ENCODE data around the gene PRR12.
"Not testable (repeated sequence)": the region's sequence is repeated elsewhere in the genome, so short reads cannot be mapped to it uniquely, and the experiment has no call there.

The PRR12 gene

DNA sequence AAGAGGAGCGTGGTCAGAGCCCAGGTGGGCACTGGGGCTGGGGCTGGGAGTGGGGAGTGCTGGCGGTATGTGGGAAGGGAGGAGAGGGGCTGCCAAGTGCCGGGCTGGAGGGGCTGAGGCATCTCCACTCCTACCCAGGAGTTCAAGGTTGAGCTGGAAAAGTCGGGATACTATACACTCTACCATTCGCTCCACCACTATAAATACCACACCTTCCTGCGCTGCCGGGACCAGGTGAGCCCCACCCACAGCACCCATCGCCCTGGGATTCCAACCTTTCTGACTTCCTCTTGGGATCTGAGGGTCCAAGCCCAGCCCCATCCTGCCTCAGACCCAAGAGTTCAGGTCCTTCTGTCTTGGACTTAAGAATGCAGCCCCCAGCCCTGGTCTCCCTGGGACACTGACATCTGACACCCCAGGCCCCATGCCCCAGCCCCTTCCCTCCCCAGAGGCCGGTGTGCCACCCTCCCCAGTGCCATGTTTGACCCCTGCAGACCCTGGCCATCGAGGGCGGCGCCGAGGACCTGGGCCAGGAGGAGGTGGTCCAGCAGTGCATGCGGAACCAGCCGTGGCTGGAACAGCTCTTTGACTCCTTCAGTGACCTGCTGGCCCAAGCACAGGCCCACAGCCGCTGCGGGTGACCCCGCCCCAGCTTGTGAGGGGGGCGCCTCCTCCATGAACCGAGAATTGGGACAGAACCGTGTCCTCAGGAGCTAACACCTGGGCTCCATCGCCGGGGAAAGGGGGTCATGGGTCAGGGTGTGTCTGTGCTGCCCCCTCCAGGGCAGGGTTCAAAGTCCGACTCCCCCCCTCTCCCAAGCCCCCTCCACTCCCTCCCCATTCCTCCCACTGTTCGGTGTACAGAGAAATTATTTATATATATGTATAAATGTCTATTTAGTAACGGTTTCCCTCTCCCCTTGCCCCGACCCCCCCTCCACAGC is 34.3 kb downstream of the PRR12 start:
- DNase-seq, result no peak

DNA sequence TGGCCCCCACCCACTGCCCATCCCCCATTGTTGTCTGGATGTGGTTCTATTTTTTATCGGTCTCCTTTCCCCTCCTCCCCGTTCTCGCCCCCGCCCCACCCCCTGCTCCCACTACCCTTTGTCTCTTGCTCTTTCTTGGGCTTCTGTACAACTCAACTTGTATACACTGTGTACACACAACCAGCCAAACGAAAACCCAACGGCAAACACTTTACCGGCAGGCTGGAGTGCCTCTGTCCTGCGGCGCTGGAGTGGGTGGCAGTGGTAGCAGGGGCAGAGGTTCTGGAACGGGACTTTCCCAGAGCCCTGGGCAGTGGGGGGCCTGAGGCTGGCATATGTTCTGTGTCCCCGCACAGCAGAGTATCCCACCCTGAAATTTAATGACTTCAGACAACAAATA is 35.2 kb downstream of the PRR12 start:
- DNase-seq, result no peak

DNA sequence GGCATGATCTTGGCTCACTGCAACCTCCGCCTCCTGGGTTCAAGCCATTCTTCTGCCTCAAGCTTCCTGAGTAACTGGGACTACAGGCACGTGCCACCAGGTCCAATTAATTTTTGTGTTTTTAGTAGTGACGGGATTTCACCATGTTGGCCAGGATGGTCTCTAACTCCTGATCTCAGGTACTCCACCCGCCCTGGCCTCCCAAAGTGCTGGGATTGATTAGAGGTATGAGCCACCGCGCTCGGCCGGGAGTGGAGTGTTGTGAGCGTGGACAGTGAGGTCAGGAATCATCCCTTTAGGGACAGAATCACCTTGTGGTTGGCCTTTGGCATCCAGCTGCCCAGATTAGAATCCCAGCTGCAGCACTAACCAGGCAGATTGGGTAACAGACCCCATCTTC is 38.7 kb downstream of the PRR12 start:
- DNase-seq, result no peak

DNA sequence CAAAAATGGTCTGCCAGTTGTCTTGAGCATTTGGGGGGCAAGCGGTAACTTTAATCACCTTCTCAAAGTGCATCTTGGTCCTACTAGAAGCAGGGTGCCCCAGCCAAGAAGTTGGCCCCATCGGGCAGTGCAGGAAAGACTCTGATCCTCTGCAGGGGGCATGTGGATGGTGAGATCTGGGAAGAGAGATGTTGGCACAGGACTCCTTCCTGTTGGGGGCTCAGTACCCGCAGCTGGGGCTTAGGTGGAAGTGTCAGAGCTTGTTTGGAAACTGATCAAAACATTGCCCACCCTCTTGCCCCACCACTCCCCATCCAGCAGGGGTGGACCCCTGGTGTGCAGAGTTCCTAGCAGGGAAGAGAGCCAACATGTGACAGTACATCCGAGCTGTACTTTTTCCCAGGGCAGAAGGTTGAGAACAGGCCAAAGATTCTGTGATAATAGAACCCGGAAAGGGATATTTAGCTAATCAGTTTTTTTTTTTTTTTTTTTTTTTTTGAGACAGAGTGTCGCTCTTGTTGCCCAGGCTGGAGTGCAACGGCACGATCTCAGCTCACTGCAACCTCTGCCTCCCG is 40.1 kb downstream of the PRR12 start:
- no peak for DNase-seq

DNA sequence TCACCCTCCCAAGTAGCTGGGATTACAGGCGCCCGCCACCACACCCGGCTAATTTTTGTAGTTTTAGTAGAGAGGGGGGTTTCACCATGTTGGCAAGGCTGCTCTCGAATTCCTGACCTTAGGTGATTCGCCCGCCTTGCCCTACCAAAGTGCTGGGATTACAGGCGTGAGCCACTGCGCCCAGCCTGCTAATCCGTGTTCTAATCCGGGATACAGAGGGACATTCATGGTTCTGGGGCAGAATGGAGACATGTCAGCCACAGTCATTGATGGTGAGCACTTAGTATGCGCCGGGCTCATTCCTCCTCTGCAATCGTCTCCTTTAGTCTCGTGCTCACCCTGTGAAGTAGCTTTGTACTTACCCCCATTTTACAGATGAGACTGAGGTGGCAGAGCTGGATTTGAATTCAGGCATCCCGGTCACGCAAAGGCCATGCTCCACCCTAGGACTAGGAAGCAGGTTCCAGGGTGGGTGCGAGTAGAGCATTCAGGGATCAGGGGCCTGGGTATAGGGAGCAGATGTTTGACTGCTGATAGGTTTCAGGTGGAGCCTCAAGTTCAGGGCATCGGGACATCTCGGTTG is 40.7 kb downstream of the PRR12 start:
- DNase-seq, result no peak

DNA sequence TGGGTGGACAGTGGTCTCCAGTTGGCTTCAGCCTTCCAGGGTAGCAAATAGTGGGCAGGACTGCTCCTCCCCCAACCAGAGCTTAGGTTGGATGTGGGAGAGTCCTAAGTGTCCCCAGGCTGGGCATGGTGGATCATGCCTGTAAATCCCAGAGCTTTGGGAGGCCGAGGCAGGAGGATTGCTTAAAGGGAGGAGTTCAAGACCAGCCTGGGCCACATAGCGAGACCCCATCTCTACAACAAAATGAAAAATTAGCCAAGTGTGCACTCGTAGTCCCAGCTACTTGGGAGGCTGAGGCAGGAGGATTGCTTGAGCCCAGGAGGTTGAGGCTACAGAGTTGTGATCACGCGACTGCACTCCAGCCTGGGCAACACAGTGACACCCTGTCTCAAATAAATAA is 41.6 kb downstream of the PRR12 start:
- no peak for DNase-seq

DNA sequence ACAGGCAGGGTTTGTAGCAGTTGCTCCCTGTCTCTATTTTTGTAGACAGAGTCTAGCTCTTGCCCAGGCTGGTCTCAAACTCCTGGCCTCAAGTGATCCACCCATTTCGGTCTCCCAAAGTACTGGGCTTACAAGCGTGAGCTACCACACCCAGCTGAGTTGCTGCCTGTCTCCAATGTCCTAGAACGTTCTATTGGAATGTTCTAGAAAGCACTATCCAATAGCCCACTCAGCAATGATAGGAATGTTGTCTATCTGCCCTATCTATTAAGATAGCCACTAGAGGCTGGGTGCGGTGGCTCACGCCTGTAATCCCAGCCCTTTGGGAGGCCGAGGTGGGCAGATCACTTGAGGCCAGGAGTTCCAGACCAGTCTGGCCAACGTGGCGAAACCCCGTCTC is 42.3 kb downstream of the PRR12 start:
- DNase-seq, result not testable (repeated sequence)

DNA sequence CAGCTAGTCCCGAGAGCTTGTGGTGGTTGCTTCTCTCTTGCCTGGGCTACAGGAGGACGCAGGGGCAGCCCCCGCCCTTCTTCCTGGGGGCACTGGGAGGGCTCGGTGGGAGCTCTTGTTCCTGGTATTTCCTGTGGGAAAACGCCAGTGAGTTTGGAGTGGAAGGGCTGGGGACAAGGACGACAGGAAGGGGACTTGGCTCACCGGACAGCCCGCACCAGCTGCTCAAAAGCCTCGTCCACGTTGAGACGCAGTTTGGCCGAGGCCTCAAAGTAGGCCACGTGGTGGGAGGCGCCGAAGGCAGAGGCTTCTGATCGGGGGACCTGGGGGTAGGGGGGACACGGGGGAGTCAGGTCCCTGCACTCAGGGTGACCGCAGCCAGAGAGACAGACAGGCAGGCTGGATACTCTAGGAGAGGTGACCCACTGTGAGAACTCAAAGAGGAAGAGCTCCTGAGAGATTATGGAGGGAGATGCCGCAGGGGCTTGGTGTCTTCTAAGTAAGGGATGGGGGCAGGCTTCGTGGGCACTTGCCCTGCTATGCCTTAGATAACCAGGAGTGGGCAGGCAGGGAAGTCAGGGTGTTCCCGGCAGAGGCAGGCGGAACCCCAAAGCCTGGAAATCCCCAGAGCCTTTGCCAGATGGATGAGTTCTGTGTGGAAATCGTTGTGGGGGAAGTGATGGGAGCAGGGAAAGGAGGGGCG is 44.7 kb downstream of the PRR12 start:
- DNase-seq, result peak; percentile 48

DNA sequence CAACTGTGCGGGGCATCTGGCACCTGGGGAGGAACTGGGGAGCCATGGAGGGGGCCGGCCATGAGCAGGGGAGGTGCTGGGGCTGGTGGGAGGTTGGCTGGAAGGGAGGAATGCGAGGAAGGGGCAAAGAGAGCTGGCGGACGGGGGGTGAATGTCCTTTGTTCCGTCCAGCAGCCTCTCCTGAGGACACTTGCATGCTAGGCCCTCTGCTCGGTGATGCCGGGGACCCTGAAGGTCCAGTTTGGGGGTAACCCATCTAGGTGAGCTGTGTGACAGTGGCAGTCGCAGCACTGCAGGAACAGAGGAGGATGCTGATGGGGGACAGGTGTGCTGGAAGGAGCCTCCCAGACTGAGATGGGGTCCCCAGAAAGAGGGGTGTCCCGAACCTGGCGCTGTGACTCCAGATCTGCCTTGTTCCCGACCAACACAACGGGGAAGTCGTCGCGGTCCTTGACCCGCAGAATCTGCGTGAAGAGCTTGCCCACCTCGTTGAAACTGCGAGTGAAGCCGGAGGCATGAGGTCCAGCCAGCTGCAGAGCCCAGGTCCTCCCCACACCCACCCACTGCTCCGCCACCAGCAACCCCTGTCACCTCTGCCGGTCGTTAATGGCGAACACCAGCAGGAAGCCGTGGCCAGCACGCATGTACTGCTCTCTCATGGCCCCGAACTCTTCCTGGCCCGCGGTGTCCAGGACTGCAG is 45.4 kb downstream of the PRR12 start:
- DNase-seq, result peak; percentile 49

DNA sequence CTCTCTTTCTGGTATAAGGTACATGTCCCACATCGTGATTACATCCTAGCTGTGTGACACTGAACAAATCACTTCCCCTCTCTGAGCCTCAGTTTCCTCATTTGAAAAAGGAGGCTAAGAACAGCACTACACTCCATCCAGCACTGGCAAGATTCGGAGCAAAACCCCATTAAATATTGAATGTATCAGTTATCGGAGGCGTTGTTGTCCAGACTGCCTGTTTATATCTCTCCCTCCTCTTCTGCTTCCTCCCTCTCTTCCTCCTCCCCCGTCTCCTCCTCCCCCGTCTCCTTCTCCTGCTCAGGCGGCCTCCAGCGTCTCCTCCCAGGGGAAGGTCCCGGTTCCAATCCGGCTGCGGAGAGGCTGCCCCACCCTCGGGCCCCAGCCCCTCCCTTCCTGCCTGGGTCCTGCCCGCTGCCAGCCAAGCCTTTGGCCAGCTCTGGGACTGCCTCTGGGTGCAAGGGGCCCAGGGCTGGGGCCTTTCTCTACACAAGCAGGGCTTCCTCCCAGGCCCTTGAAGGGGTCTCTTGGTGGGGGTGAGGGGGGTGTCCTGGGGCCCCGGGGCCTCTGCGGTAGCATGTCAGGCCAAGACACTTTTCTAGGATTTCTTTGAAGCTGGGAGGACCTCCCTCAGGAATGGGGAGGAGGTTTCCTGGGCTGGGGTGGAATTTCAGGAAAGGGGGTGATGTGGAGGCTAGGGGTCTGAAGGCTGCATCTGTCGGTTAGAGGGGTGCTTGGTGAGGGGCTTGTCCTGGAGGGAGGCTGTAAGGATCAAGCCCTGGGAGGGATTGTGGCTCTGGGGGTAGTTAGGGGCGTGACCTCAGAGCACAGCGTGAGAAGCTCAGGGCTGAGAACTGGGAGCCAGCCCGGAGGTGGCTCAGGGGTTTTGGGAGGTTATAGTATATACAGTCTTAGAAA is 47.1 kb downstream of the PRR12 start:
- DNase-seq, result peak; percentile 57

DNA sequence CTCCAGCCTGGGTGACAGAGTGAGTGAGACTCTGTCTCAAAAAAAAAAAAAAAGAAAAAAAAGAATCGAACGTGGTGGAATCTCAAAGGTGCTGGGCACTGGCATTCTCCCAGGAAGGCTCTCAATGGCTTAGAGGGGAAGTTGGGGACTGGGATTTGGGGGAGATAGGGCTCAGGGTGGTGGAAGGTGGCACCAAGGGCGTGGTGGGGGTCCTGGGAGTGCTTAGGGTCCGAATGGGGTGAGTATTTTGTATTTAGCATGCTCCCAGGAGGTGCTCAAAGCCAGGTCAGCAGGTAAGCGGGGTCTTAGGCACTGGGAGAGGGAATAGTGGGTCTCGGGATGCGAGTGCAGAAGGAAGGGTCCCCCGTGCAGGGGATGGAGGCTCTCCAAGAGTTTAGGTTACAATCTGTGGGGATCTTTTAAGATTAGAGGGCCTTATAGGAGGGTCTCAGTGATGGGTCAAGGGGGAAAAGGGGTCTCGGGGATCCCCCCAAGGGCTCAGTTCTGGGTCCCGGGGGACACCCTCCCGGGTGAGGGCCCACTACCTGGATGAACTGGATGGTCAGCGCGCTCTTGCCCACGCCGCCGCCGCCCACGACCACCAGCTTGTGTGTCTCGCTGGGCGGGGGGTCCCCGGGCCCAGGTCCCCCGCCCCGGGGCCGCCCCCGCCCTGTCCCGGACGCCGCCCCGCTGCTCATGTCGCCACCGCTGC is 48.6 kb downstream of the PRR12 start:
- no peak for DNase-seq

DNA sequence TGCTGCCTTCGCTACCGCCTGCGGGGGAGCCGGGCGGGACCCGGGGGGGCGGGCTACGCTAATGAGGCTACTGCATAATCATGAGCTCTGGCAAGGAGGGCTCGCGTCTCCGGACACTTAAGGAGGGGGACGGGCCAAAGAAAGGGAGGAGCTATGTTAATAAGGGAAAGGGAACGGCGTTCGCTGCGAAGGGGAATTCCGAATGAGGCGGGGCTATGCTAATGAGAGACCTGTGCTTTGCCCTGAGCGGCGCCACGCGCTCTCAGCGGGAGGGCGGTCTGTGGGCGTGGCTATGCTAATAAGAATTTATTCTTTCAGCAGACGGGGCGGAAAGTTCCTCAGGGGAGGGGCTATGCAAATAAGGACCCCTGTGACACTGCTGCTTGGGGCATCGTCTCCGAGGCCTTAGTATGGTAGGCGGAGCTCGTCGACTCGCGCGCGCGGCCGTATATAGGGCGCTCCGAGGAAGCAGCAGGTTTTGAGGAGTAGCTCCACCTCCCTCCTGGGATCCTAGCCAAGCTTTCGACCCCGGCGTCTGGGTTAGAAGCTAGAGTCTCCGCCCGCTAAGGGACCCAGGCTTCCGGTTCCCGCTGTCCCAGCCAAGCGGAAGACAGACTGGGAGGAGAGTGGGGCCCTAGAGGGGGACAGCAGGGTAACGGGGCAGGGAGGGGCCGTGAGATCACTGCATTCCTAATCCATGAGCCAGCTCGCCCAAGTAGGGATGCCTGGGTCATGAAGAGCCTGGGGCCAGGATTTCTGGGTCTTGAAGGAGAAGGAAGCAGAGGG is 49.3 kb downstream of the PRR12 start, which contains the start of gene RRAS:
Gene RRAS (minus strand): TSS at position 31 of the 786 bp plus-strand sequence. CDS start 45 bp downstream, outside the sequence.
- peak; percentile 99 for DNase-seq

DNA sequence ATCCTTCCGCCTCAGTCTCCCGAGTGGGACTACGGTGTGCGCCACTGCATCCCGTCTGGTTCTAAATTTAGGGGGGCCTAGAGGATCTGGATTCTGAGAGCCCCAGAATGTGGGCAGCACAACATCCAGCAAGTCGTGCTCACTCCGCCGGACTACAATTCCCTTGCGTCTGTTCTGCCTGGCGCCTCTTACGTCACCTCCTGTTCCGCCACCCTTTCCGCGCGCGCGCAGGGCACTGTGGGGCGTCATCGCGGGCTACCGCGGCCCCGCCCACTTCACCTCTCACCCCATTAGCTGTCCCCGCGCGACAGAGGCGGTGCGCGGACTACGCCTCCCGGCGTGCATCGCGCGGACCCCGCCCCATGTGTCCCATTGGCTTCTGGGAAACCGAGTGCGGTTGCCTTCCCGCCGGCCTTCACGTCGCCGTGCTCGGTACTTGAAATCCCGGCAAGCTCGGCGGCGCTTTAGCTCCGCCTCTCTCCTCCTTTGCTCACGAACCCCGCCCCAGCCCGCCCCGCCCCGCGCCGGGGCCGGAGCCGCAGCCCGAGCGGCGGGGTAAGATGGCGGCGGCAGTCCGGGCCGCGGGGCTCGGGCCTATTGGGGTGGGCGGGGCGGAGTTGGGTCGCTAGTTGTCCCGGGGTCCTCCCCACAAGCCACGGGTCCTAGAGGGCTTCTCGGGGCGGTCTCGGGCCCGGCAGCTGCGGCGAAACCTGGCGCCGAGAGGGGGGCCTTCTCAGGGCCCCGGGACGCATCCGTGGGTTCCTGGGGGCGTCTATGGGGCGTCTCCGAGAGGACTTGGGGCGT is 50.9 kb downstream of the PRR12 start, which contains the start of gene SCAF1:
Gene SCAF1 (plus strand): TSS at position 522 of the 804 bp plus-strand sequence. CDS start 2,818 bp downstream, outside the sequence.
- DNase-seq, result peak; percentile 99

DNA sequence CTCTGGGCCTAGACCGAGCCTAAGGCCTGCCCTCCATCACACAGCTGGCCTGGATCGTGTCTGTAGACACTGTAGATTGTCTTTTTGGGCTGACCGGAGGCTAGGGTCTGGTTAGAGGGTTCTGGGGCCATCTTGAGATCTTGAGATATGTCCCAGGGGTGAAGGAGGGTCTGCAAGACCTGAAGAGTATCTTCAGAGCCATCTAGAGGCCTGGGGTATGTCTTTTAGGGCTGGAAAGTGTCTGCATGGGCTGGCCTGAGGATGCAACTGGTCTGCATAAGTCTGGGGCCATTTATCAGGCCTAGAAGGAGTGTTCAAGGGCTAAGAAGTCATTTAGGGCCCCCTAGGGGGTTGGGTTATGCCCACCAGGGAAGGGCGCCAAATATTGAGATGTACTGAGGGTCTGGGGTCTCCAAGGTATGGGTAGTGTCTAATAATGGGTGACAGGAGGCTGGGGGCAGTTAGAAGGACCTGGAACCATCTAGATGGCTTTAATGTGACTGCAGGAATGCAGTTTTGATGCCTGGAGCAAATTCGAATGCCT is 51.6 kb downstream of the PRR12 start:
- DNase-seq, result no peak

DNA sequence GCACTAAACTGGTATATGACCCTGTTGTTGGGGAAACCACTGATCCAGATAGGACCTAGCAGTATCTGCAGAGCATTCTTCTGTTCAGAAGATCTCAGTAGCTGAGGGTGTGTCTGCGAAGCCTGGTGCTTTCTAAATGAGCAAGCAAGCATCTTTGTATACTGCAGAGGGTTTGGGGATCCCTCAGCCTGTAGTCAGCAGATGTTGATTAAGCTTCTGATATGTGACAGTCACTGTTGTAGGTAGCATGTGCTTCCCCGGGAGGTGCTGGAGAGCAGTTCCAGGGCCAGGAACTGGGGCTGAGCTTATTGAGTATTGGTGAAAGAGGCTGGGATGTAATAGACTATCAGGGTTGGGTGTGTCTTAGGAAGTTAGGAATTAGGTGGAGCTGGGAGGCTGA is 52.5 kb downstream of the PRR12 start:
- no peak for DNase-seq

DNA sequence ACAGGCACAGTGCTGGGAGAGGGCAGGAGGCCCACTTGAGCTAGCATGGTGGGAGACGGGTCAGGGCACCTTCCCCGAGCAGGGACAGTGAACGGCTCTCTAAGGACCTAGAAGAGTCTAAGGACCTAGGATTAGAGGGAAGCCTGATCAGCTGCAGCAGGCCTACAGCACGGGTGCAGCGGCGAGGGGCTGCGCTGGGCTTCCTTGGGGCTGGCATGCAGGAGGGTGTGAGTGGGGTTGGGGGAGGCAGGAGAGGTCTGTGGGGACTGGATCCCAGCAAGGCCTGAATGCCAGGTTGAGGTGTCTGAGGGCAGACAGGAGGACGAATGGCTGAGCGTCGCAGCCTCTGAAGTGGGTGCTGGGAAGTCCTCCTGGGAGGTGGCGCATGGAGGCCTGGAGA is 54.6 kb downstream of the PRR12 start:
- no peak for DNase-seq

DNA sequence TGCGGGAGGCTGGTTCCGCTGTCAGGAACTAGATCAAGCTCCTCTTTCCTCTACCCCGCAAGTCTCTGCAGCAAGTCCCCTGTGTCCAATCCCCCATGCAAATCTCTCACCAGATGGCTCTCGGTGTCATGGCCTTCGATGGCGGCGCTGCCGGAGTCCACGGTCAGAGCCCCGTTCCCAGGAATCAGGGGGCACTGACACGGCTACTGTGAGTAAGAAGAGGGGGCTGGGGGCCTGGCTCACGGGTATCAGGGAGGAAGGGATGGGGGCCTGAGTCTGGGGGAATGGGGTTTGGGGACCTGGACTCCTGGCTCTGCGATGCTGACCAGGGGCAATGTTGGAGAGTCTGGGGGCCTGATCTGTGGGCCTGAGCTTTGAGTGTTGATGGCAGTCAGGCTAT is 55.0 kb downstream of the PRR12 start:
- no peak for DNase-seq

DNA sequence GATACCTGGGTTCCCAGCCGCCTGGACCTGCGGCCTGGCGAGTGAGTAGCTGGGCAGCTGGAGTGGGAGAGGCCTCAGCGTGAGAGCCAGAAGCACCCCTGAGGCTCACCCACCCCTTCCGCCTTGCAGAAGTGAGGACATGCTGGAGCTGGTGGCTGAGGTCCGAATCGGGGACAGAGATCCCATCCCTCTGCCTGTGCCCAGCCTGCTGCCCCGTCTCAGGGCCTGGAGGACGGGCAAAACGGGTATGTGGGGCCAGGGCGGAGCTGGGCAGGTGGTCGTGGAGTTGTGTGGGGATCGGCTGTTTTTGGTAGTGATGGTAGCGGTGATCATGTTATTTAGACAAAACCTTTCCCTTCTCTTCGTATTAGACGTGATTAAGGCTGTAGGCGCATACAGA is 55.6 kb downstream of the PRR12 start:
- DNase-seq, result no peak

Measured in DMS53 (cell line).